ENCODE results near the gene ZNF652.

GRCh38 chr17:49387498-49388289, 25.6 kb upstream of the ZNF652 start:
- TF ChIP-seq CTCF (IDR thresholded peaks at IDR 0.05), result no peak
- TF ChIP-seq POLR2A (IDR thresholded peaks at IDR 0.05), result no peak
